CD4-positive, alpha-beta T cell treated with Interleukin-1 beta for 1 hour (primary cell): ENCODE results near the gene ZNF718.
"Not testable (repeated sequence)": the region's sequence is repeated elsewhere in the genome, so short reads cannot be mapped to it uniquely, and the experiment has no call there.

Experiments
- DNase-seq, 2 donors: peaks; one replicate each; pipeline ENCODE4 v3.0.0-alpha.2; 2020 to 2022

Gene ZNF718

GRCh38 chr4:124275-125081 is at the start of gene ZNF718:
Gene ZNF718, plus strand, starts transcription at chr4:124501. Its CDS starts 170 bp downstream, at chr4:124671.
- peak; percentile 92 to 95 for DNase-seq

DNA sequence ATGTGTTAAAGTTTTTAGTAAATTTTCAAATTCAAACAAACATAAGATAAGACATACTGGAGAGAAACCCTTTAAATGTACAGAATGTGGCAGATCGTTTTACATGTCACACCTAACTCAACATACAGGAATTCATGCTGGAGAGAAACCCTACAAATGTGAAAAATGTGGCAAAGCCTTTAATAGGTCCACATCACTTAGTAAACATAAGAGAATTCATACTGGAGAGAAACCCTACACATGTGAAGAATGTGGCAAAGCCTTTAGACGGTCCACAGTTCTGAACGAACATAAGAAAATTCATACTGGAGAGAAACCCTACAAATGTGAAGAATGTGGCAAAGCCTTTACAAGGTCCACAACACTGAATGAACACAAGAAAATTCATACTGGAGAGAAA is 38.4 kb upstream of the ZNF718 start:
- no peak for DNase-seq

DNA sequence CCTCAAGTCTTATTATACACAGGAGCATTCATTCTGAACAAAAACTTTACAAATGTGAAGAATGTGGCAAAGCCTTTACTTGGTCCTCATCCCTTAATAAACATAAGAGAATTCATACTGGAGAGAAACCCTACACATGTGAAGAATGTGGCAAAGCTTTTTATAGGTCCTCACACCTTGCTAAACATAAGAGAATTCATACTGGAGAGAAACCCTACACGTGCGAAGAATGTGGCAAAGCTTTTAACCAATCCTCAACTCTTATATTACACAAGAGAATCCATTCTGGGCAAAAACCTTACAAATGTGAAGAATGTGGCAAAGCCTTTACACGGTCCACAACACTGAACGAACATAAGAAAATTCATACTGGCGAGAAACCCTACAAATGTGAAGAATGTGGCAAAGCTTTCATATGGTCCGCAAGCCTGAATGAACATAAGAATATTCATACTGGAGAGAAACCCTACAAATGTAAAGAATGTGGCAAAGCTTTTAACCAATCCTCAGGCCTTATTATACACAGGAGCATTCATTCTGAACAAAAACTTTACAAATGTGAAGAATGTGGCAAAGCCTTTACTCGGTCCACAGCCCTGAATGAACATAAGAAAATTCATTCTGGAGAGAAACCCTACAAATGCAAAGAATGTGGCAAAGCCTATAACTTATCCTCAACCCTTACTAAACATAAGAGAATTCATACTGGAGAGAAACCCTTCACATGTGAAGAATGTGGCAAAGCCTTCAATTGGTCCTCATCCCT is 37.6 kb upstream of the ZNF718 start:
- DNase-seq, result not testable (repeated sequence)

- no peak for DNase-seq
Measured at GRCh38 chr4:98386-98785, 25.9 kb upstream of the ZNF718 start.

DNA sequence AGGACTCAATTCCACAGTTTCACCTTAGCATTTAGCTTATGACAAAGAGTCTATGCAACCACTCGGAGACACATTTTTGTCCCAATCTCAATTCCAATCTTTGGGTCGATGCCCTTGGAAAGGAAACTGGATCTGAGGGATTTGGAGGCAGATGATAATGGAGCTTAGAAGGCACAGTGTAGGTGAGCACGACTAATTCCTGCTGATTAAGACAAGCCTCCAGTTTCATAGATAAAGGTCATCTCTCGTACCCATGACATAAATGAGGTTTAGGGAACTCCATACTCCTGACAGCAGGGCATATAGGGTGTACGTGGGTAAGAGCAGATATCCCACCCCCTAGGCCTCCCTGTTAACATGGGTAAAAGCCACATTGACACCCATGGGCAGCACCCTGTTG is 24.4 kb upstream of the ZNF718 start:
- no peak for DNase-seq

GRCh38 chr4:107083-107443 is 17.2 kb upstream of the ZNF718 start:
- DNase-seq, result no peak

DNA sequence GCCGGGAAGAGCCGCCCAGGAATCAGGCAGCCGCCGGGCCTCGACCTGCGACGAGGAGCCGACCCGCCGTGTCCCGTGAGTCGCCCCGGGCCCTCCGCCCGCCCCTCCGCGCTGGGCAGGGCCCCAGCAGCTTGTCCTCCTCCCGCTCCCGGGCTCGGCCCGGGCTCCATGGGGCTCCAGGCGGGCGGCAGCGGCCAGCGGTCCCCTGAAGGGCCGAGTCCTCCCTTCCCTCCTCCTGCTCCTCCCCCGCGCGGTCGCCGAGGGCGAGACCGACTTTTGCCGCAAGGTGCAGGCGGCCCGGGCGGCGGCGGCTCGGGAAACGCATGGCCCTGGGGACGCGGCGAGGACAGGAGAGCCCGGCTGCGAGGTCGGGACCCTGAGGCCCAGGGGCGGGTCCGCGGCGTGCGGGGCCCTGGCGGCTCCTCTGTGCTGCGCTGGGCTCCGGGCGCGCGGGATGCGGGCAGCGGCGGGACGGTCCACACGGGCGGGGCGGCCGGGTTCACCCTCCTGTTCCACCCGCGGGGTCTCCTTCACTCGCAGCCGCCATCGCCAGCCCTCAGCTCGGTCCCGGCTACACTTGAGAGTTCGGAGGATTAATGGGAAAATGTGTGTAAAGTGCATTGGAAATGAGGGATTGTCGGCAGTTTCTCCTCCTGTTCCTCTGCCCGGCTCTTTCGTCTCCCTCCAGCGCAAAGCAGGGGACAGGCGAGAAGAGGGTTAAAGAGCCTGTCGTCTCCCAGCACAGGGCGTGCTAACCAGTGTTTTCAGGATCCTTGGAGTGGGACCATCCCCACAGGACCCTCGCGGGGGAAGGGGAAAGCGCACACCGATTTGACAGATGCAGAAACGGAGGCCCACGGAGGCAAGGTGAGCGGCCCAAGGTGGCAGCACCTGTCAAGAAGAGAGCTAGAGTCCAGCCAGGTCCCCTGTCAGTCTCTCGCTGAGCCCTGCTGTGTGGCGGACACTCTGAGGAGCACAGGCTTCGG is 16.6 kb upstream of the ZNF718 start:
- no peak for DNase-seq

DNA sequence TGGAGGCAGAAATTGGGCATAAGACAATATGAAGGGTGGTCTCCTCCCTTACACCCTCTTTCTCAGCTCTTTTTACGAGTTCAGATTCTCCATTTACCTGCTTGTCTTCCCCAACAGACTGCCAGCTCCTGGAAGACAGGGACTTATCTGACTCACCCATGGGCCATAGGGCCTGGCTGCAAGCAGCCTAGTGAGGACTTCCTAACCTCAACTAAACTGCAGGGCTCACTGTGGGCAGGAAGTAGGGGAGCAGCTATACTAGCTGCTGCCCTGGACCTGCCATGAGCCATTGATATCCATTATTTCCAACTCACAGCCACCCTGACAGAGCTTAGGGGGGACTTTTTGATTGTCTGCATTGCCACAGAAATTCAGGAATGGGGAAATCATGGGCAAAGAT is 11.5 kb upstream of the ZNF718 start:
- no peak for DNase-seq

- no peak for DNase-seq
Measured at GRCh38 chr4:113732-114131, 10.6 kb upstream of the ZNF718 start.

- DNase-seq, result no peak
Measured at GRCh38 chr4:114149-114548, 10.2 kb upstream of the ZNF718 start.

- no peak for DNase-seq
Measured at GRCh38 chr4:116499-116898, 7.8 kb upstream of the ZNF718 start.

- DNase-seq, result no peak
Measured at GRCh38 chr4:120616-121015, 3.7 kb upstream of the ZNF718 start.

DNA sequence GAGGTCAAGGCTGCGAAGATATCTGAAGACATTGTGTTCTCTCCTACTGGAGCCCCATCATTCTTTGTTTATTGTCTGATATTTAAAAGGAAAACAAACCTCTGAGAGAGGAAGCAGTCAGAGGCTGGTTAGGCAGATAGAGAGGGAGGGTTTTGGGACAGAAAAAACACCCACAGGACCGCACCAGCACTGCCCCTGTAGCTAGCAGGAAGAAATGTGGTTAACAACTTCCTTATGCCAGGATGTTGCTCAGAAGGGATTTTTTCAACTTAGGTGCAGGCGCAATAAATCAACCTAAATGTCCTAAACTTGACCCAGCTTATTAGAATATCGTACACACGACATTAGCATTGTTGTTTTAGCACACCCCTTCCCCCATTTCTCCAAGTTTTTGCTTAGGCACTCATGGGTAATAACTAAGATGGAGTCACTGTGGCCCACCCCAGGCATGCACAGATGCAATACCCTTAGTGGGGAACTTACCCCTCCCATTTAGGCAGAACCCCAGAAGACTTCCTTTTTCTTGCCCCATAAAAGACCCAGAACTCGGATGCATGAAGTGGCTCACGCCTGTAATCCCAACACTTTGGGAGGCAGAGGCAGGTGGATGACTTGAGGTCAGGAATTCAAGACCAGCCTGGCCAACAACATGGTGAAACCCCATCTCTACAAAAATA is 2.8 kb upstream of the ZNF718 start:
- peak; percentile 52 to 57 for DNase-seq

DNA sequence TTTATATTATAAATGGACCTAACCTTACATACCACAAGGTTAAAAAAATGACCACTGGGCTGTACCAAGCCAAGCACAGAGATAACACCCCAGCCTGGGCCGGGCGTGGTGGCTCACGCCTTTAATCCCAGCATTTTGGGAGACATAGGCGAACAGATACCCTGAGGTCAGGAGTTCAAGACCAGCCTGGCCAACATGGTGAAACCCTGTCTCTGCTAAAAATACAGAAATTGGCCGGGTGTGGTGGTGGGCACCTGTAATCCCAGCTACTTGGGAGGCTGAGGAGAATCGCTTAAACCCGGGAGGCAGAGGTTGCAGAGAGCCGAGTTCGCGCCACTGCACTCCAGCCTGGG is 403 bp upstream of the ZNF718 start:
- not testable (repeated sequence) for DNase-seq

- peak; percentile 3 to 24 for DNase-seq
Measured at GRCh38 chr4:125091-125771, 930 bp downstream of the ZNF718 start.

GRCh38 chr4:125833-126232 is 1.5 kb downstream of the ZNF718 start:
- DNase-seq, result no peak

GRCh38 chr4:132483-132882 is 8.2 kb downstream of the ZNF718 start:
- no peak for DNase-seq

DNA sequence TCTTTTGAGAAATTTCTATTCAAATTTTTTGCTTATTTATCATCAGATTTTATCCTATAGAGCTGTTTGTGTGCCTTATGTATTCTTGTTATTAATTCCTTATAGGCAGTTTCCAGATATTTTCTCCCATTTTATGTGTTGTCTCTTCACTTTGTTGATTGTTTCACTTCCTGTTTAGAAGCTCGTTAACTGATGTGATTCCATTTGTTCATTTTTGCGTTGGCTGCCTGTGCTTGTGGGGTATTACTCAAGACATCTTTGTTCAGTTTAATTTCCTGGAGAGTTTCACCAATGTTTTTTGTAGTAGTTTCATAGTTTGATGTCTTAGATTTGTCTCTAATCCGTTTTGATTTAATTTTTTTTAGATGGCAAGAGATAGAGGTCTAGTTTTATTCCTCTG is 14.6 kb downstream of the ZNF718 start:
- no peak for DNase-seq

GRCh38 chr4:139691-140090 is 15.4 kb downstream of the ZNF718 start:
- no peak for DNase-seq

GRCh38 chr4:146621-147020 is 22.3 kb downstream of the ZNF718 start:
- no peak for DNase-seq

DNA sequence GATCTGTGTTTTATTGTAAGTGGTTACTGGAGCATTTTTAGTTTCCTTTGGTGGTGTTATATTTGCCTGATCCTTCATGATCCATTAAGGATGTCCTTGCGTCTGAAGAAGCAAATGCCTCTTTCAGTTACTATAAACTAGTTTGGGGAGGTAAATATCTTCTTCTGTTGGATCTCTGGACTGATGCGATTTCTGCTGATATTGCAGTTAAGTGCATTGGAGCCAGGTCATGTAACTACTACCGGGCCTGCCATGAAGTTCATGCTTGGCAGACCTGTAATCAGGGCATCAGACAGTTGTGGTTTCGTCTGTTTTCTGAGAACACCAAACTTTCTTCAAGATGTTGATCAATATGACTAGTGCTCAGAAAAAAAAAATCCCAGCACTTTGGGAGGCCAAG is 22.9 kb downstream of the ZNF718 start:
- DNase-seq, result no peak
